Measurements from ENCODE around the gene CERK. TPM values are rescaled to one million over a fixed set of nuclear protein-coding genes. Genes with fewer than 3 reads are reported as not detected.

CERK gene
- total RNA-seq, 1 donor: 28.2 TPM

- H3K36me3 ChIP-seq (ENCODE audit: insufficient read depth, low read length): peaks cover 42% of the 10 kb centered on the region
- peak; percentile 9 for DNase-seq (ENCODE audit: insufficient read length, low spot score, missing footprints)
Measured at GRCh38 chr22:46714550-46714949, 23.5 kb downstream of the CERK start.

GRCh38 chr22:46712288-46712687 is 25.8 kb downstream of the CERK start:
- H3K36me3 ChIP-seq (ENCODE audit: insufficient read depth, low read length): peaks cover 39% of the 10 kb centered on the region
- H3K27me3 ChIP-seq (ENCODE audit: insufficient read depth, low read length): no peaks in the 10 kb centered on the region
- H2AFZ ChIP-seq (ENCODE audit: low read length): no peak overlapping the region
- no peaks in the 10 kb centered on the region for H3K9me3 ChIP-seq (ENCODE audit: low read depth, low read length)
- no peaks in the 10 kb centered on the region for H3K4me1 ChIP-seq (ENCODE audit: insufficient read depth, low read length)
- H3K4me3 ChIP-seq (ENCODE audit: insufficient read depth, low read length): no peak overlapping the region
- H3K4me2 ChIP-seq (ENCODE audit: insufficient read depth, low read length): no peak overlapping the region
- H3K79me2 ChIP-seq (ENCODE audit: insufficient read depth, low read length): peaks cover 11% of the 10 kb centered on the region
- no peak for DNase-seq (ENCODE audit: insufficient read length, low spot score, missing footprints)
- no peak for TF ChIP-seq CTCF (IDR thresholded peaks at IDR 0.05; ENCODE audit: extremely low read depth, low read depth, low read length)
- H3K27ac ChIP-seq (ENCODE audit: low read depth, low read length): no peak overlapping the region
- peaks cover 3% of the 10 kb centered on the region for H4K20me1 ChIP-seq (ENCODE audit: insufficient read depth, low read length)

More at GRCh38 chr22:46714550-46714949, 23.5 kb downstream of the CERK start:
- H3K79me2 ChIP-seq (ENCODE audit: insufficient read depth, low read length): peaks cover 11% of the 10 kb centered on the region
- no peak for TF ChIP-seq CTCF (IDR thresholded peaks at IDR 0.05; ENCODE audit: extremely low read depth, low read depth, low read length)
- no peak overlapping the region for H3K27ac ChIP-seq (ENCODE audit: low read depth, low read length)
- H3K4me2 ChIP-seq (ENCODE audit: insufficient read depth, low read length): no peak overlapping the region
- no peaks in the 10 kb centered on the region for H3K27me3 ChIP-seq (ENCODE audit: insufficient read depth, low read length)
- H3K4me1 ChIP-seq (ENCODE audit: insufficient read depth, low read length): no peaks in the 10 kb centered on the region
- no peaks in the 10 kb centered on the region for H3K9me3 ChIP-seq (ENCODE audit: low read depth, low read length)
- H3K4me3 ChIP-seq (ENCODE audit: insufficient read depth, low read length): no peak overlapping the region
- H4K20me1 ChIP-seq (ENCODE audit: insufficient read depth, low read length): peaks cover 3% of the 10 kb centered on the region
- H2AFZ ChIP-seq (ENCODE audit: low read length): no peak overlapping the region

GRCh38 chr22:46710806-46711205 is 27.2 kb downstream of the CERK start:
- H3K27me3 ChIP-seq (ENCODE audit: insufficient read depth, low read length): no peaks in the 10 kb centered on the region
- no peak overlapping the region for H3K4me3 ChIP-seq (ENCODE audit: insufficient read depth, low read length)
- DNase-seq (ENCODE audit: insufficient read length, low spot score, missing footprints): no peak
- no peak overlapping the region for H3K4me2 ChIP-seq (ENCODE audit: insufficient read depth, low read length)
- H3K9me3 ChIP-seq (ENCODE audit: low read depth, low read length): no peaks in the 10 kb centered on the region
- H3K4me1 ChIP-seq (ENCODE audit: insufficient read depth, low read length): no peaks in the 10 kb centered on the region
- H2AFZ ChIP-seq (ENCODE audit: low read length): no peak overlapping the region
- H3K27ac ChIP-seq (ENCODE audit: low read depth, low read length): no peak overlapping the region
- peaks cover 7% of the 10 kb centered on the region for H3K79me2 ChIP-seq (ENCODE audit: insufficient read depth, low read length)
- peaks cover 6% of the 10 kb centered on the region for H4K20me1 ChIP-seq (ENCODE audit: insufficient read depth, low read length)
- peaks cover 44% of the 10 kb centered on the region for H3K36me3 ChIP-seq (ENCODE audit: insufficient read depth, low read length)
- no peak for TF ChIP-seq CTCF (IDR thresholded peaks at IDR 0.05; ENCODE audit: extremely low read depth, low read depth, low read length)

- Histone ChIP-seq H3K27ac (ENCODE audit: low read depth, low read length) (no peak overlapping the region), H3K9me3 (ENCODE audit: low read depth, low read length) (no peaks in the 10 kb centered on the region), H3K4me3 (ENCODE audit: insufficient read depth, low read length) (no peak overlapping the region), H4K20me1 (ENCODE audit: insufficient read depth, low read length) (peaks cover 6% of the 10 kb centered on the region), H3K36me3 (ENCODE audit: insufficient read depth, low read length) (peaks cover 44% of the 10 kb centered on the region), H3K79me2 (ENCODE audit: insufficient read depth, low read length) (peaks cover 7% of the 10 kb centered on the region), H3K4me2 (ENCODE audit: insufficient read depth, low read length) (no peak overlapping the region), H3K27me3 (ENCODE audit: insufficient read depth, low read length) (no peaks in the 10 kb centered on the region), H2AFZ (ENCODE audit: low read length) (no peak overlapping the region), H3K4me1 (ENCODE audit: insufficient read depth, low read length) (no peaks in the 10 kb centered on the region)
- TF ChIP-seq CTCF (IDR thresholded peaks at IDR 0.05; ENCODE audit: extremely low read depth, low read depth, low read length): no peak
- DNase-seq (ENCODE audit: insufficient read length, low spot score, missing footprints): peak; percentile 74
Measured at GRCh38 chr22:46708766-46709330, 29.2 kb downstream of the CERK start.
